Measurements from ENCODE around the gene FZD4. TPM values are rescaled to one million over a fixed set of nuclear protein-coding genes. Genes with fewer than 3 reads are reported as not detected.

FZD4 gene
- total and polyA plus RNA-seq, 11 donors, result 11.6 to 39.6 (median 21.1) TPM

GRCh38 chr11:86902345-86902744 lies 52.9 kb downstream of the FZD4 start:
- intact Hi-C loops (cut with DNase I), result no loop called here

GRCh38 chr11:86901599-86901998 lies 53.6 kb downstream of the FZD4 start:
- DNase-seq (no peak), ATAC-seq (no peak)
- 94 to 98% (median 97%) methylated on average over 3 of the region's 3 CpGs for WGBS, 4 donors
- H3K4me1 ChIP-seq, result peaks cover 0 to 6% (median 5%) of the 10 kb centered on the region in 12 donors
- no peak for TF ChIP-seq CTCF (IDR thresholded peaks at IDR 0.05)
- no peak for TF ChIP-seq POLR2A (IDR thresholded peaks at IDR 0.05)
- H3K27ac ChIP-seq, result no peak overlapping the region
- H3K36me3 ChIP-seq, result no peaks in the 10 kb centered on the region
- intact Hi-C loops (cut with DNase I), result no loop called here
- no peaks in the 10 kb centered on the region for H3K9me3 ChIP-seq
- H3K27me3 ChIP-seq, result no peaks in the 10 kb centered on the region
- H3K4me3 ChIP-seq, result no peak overlapping the region

More at GRCh38 chr11:86902345-86902744, 52.9 kb downstream of the FZD4 start:
- DNase-seq (no peak), ATAC-seq (no peak)
- Histone ChIP-seq H3K4me3 (no peak overlapping the region), H3K27ac (no peak overlapping the region), H3K9me3 (no peaks in the 10 kb centered on the region), H3K36me3 (no peaks in the 10 kb centered on the region), H3K4me1 (no peaks in the 10 kb centered on the region), H3K27me3 (no peaks in the 10 kb centered on the region)
- 88 to 92% (median 91%) methylated on average over 1 of the region's 1 CpG for WGBS, 4 donors
- TF ChIP-seq POLR2A (IDR thresholded peaks at IDR 0.05) (no peak), CTCF (IDR thresholded peaks at IDR 0.05) (no peak)

GRCh38 chr11:86900162-86900561 lies 55.0 kb downstream of the FZD4 start:
- Histone ChIP-seq H3K9me3 (no peaks in the 10 kb centered on the region), H3K36me3 (no peaks in the 10 kb centered on the region), H3K27ac (no peak overlapping the region), H3K4me3 (no peak overlapping the region), H3K4me1 (peaks cover 0 to 11% (median 7%) of the 10 kb centered on the region in 12 donors), H3K27me3 (no peaks in the 10 kb centered on the region)
- 95 to 98% (median 97%) methylated on average over 3 of the region's 3 CpGs for WGBS, 4 donors
- intact Hi-C loops (cut with DNase I), result no loop called here
- DNase-seq, result no peak
- TF ChIP-seq POLR2A (IDR thresholded peaks at IDR 0.05), result no peak
- no peak for TF ChIP-seq CTCF (IDR thresholded peaks at IDR 0.05)
- ATAC-seq, result no peak

GRCh38 chr11:86898689-86899088 lies 56.5 kb downstream of the FZD4 start:
- intact Hi-C loops (cut with DNase I), result no loop called here
- TF ChIP-seq POLR2A (IDR thresholded peaks at IDR 0.05), result no peak
- no peak for TF ChIP-seq CTCF (IDR thresholded peaks at IDR 0.05)
- Histone ChIP-seq H3K4me1 (peaks cover 0 to 11% (median 7%) of the 10 kb centered on the region in 12 donors), H3K27me3 (no peaks in the 10 kb centered on the region), H3K36me3 (no peaks in the 10 kb centered on the region), H3K27ac (no peak overlapping the region), H3K9me3 (no peaks in the 10 kb centered on the region), H3K4me3 (no peak overlapping the region)
- WGBS, 4 donors, result 94 to 100% (median 98%) methylated on average over 1 of the region's 1 CpG
- DNase-seq, result no peak
- ATAC-seq, result no peak
